Measurements from ENCODE around the gene C1QTNF1.
"Not testable (repeated sequence)": the region's sequence is repeated elsewhere in the genome, so short reads cannot be mapped to it uniquely, and the experiment has no call there.

The C1QTNF1 gene

GRCh38 chr17:79006794-79007503 lies 17.0 kb upstream of the C1QTNF1 start:
- no peak for DNase-seq (ENCODE audit: low spot score)

GRCh38 chr17:79007504-79008381 lies 16.2 kb upstream of the C1QTNF1 start:
- no peak for DNase-seq (ENCODE audit: low spot score)

- DNase-seq (ENCODE audit: low spot score), result no peak
These were observed 15.1 kb upstream of the C1QTNF1 start for GRCh38 chr17:79008666-79009387.

GRCh38 chr17:79009397-79010303 lies 14.3 kb upstream of the C1QTNF1 start, which contains the start of gene CANT1:
TSS of gene CANT1 (minus strand) at chr17:79009764. CDS start at chr17:78997622, 12,142 bp downstream.
- DNase-seq (ENCODE audit: low spot score), result peak; percentile 79

GRCh38 chr17:79010304-79010646 lies 13.7 kb upstream of the C1QTNF1 start:
- no peak for DNase-seq (ENCODE audit: low spot score)

GRCh38 chr17:79011451-79012147 lies 12.4 kb upstream of the C1QTNF1 start:
- DNase-seq (ENCODE audit: low spot score), result no peak

- no peak for DNase-seq (ENCODE audit: low spot score)
These were observed 11.3 kb upstream of the C1QTNF1 start for GRCh38 chr17:79012563-79013134.

GRCh38 chr17:79014158-79014758 lies 9.7 kb upstream of the C1QTNF1 start:
- DNase-seq (ENCODE audit: low spot score), result no peak

- DNase-seq (ENCODE audit: low spot score), result no peak
These were observed 6.2 kb upstream of the C1QTNF1 start for GRCh38 chr17:79017546-79018369.

- DNase-seq (ENCODE audit: low spot score), result no peak
These were observed 5.6 kb upstream of the C1QTNF1 start for GRCh38 chr17:79018370-79018695.

GRCh38 chr17:79019261-79019631 lies 4.7 kb upstream of the C1QTNF1 start:
- DNase-seq (ENCODE audit: low spot score), result no peak

- DNase-seq (ENCODE audit: low spot score), result no peak
These were observed 4.1 kb upstream of the C1QTNF1 start for GRCh38 chr17:79019632-79020584.

GRCh38 chr17:79020631-79021301 lies 3.2 kb upstream of the C1QTNF1 start:
- DNase-seq (ENCODE audit: low spot score), result no peak

- not testable (repeated sequence) for DNase-seq (ENCODE audit: low spot score)
These were observed 2.0 kb upstream of the C1QTNF1 start for GRCh38 chr17:79021929-79022328.

GRCh38 chr17:79022507-79022991 lies 1.4 kb upstream of the C1QTNF1 start:
- no peak for DNase-seq (ENCODE audit: low spot score)

GRCh38 chr17:79023180-79023705 lies 726 bp upstream of the C1QTNF1 start:
- DNase-seq (ENCODE audit: low spot score), result no peak

All from globus pallidus (tissue), 1 donor.